ENCODE measurements around the gene CORIN. TPM values are rescaled to one million over a fixed set of nuclear protein-coding genes. Genes with fewer than 3 reads are reported as not detected.

The CORIN gene
- total and polyA plus RNA-seq, 2 of the 13 experiments (the other 11 are each of a cell fraction or from before 2014, with no cell fraction given) = 0.84 to 1.2 TPM

DNA sequence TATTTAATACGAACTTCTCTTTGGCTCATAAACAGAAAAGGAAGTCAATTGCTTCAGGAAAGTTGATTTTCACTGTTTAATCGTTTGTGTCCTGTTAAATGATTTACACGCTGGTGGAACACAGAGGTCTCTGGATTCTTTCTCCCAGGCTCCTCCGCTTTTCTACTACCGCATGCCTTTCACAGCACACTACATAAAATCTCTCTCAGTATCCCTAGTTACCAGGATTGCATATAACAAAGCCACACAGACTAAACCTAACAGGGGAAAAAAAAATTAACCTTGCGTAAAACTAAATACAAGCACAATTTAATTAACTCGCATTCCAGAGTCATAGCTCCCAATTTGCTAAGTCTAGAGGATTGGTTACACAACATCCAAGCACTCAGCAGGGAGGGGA is 133.9 kb downstream of the CORIN start:
- no peak; the same call in 2 of the 3 replicates for ATAC-seq
- in situ Hi-C loops (cut with HindIII; ENCODE audit: extremely low pct_ligation_motif_present, low pct_unique_long_range_greater_than_20kb) = loop anchor here (5.0 to 25.0 kb wide), 2 partner anchors 133 to 383 kb away; partner anchors contain the start of gene CORIN
- Histone ChIP-seq H3K4me3 (replicated peaks in 1 of 3; ENCODE audit: insufficient read depth in 1 of 3, low read depth in 2 of 3, low read length in 3 of 3) (no peak overlapping the region), H3K9ac (ENCODE audit: insufficient read depth, low read depth, low read length) (no peak overlapping the region), H3K36me3 (replicated peaks in 1 of 2; ENCODE audit: control insufficient read depth in 1 of 2, insufficient read depth in 2 of 2, low read length in 2 of 2) (no peaks in the 10 kb centered on the region), H3K9me3 (ENCODE audit: low read length) (no peaks in the 10 kb centered on the region), H2AFZ (ENCODE audit: low read length) (no peak overlapping the region), H3K27me3 (ENCODE audit: control insufficient read depth in 1 of 2, insufficient read depth in 2 of 2, low read length in 2 of 2) (peaks cover 0 to 1% of the 10 kb centered on the region in 2 experiments; a peak in 1 of 5 replicates), H3K4me2 (ENCODE audit: low read depth, low read length) (peak overlapping the region; percentile 69), H3K27ac (ENCODE audit: extremely low read length, insufficient read depth, low read length) (no peak overlapping the region), H3K4me1 (ENCODE audit: insufficient read depth, low read length) (peaks cover 29% of the 10 kb centered on the region), H4K20me1 (ENCODE audit: insufficient read depth, low read length) (no peaks in the 10 kb centered on the region), H3K79me2 (ENCODE audit: insufficient read depth, low read length) (no peaks in the 10 kb centered on the region)
- no peak for DNase-seq (ENCODE audit: low spot score)
- no TSS peak for BruUV-seq (replicated peaks)
- 17% methylated on average over 7 of the region's 7 CpGs for WGBS (ENCODE audit: low lambda C conversion rate)
- intact Hi-C loops (cut with micrococcal nuclease; ENCODE audit: unreplicated experiment) = loop anchor here (1.0 to 2.0 kb wide), 2 partner anchors 58 to 223 kb away; no protein-coding TSS in a partner anchor
- ChIA-PET POLR2A (no interaction called here), CTCF (ENCODE audit: low intra/inter-chr PET ratio, low total read pairs) (interaction anchor here (1.3 to 3.2 kb wide), 4 partner anchors 132 to 230 kb away, joined by 3 to 39 read pairs (median 16); partner anchors contain the start of gene CORIN)
- FAIRE-seq = no peak
- TF ChIP-seq ZNF260 (CRISPR knock-in tag; IDR thresholded peaks at IDR 0.05; ENCODE audit: borderline replicate concordance, low read depth) = no peak
- no peak for TF ChIP-seq ZNF326 (CRISPR knock-in tag; IDR thresholded peaks at IDR 0.05; ENCODE audit: borderline replicate concordance)
- TF ChIP-seq HOMEZ (CRISPR knock-in tag; IDR thresholded peaks at IDR 0.05; ENCODE audit: low read depth) = no peak
- no peak for TF ChIP-seq NBN (conservative IDR thresholded peaks at IDR 0.05)
- TF ChIP-seq HMG20A (CRISPR knock-in tag; IDR thresholded peaks at IDR 0.05; ENCODE audit: borderline replicate concordance) = no peak
- no peak for TF ChIP-seq ARNT (IDR thresholded peaks at IDR 0.05)
- TF ChIP-seq LCORL (IDR thresholded peaks at IDR 0.05) = no peak
- TF ChIP-seq LCORL (CRISPR knock-in tag; IDR thresholded peaks at IDR 0.05) = no peak
- TF ChIP-seq DBP (CRISPR knock-in tag; IDR thresholded peaks at IDR 0.05; ENCODE audit: not compliant biosample characterization) = no peak
- TF ChIP-seq, protein P1, sequence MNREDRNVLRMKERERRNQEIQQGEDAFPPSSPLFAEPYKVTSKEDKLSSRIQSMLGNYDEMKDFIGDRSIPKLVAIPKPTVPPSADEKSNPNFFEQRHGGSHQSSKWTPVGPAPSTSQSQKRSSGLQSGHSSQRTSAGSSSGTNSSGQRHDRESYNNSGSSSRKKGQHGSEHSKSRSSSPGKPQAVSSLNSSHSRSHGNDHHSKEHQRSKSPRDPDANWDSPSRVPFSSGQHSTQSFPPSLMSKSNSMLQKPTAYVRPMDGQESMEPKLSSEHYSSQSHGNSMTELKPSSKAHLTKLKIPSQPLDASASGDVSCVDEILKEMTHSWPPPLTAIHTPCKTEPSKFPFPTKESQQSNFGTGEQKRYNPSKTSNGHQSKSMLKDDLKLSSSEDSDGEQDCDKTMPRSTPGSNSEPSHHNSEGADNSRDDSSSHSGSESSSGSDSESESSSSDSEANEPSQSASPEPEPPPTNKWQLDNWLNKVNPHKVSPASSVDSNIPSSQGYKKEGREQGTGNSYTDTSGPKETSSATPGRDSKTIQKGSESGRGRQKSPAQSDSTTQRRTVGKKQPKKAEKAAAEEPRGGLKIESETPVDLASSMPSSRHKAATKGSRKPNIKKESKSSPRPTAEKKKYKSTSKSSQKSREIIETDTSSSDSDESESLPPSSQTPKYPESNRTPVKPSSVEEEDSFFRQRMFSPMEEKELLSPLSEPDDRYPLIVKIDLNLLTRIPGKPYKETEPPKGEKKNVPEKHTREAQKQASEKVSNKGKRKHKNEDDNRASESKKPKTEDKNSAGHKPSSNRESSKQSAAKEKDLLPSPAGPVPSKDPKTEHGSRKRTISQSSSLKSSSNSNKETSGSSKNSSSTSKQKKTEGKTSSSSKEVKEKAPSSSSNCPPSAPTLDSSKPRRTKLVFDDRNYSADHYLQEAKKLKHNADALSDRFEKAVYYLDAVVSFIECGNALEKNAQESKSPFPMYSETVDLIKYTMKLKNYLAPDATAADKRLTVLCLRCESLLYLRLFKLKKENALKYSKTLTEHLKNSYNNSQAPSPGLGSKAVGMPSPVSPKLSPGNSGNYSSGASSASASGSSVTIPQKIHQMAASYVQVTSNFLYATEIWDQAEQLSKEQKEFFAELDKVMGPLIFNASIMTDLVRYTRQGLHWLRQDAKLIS (CRISPR knock-in tag; IDR thresholded peaks at IDR 0.05) = no peak
- TF ChIP-seq ZNF776 (CRISPR knock-in tag; IDR thresholded peaks at IDR 0.05) = no peak
- no peak for TF ChIP-seq EEA1 (CRISPR knock-in tag; IDR thresholded peaks at IDR 0.05; ENCODE audit: borderline replicate concordance)
- TF ChIP-seq ZNF343 (CRISPR knock-in tag; IDR thresholded peaks at IDR 0.05) = no peak
- TF ChIP-seq ZNF737 (CRISPR knock-in tag; IDR thresholded peaks at IDR 0.05; ENCODE audit: borderline replicate concordance) = no peak
- no peak for TF ChIP-seq HNRNPUL1 (IDR thresholded peaks at IDR 0.05; ENCODE audit: low read depth, low read length)
- TF ChIP-seq, protein P2, sequence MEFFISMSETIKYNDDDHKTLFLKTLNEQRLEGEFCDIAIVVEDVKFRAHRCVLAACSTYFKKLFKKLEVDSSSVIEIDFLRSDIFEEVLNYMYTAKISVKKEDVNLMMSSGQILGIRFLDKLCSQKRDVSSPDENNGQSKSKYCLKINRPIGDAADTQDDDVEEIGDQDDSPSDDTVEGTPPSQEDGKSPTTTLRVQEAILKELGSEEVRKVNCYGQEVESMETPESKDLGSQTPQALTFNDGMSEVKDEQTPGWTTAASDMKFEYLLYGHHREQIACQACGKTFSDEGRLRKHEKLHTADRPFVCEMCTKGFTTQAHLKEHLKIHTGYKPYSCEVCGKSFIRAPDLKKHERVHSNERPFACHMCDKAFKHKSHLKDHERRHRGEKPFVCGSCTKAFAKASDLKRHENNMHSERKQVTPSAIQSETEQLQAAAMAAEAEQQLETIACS (CRISPR knock-in tag; IDR thresholded peaks at IDR 0.05) = no peak
- no peak for TF ChIP-seq GTF3A (CRISPR knock-in tag; conservative IDR thresholded peaks at IDR 0.05)
- TF ChIP-seq IRX3 (CRISPR knock-in tag; IDR thresholded peaks at IDR 0.05; ENCODE audit: borderline replicate concordance, low read depth) = no peak

Data from HepG2 (cell line).